SK-N-SH treated with all-trans-retinoic acid at 6 μM for 48 hours (cell line): ENCODE data around the gene SLC66A1.

Experiments
- POU6F1 ChIP-seq: fragments of 250-450 bp; sonication (Bioruptor Pico); IDR thresholded peaks from 2 replicates; pipeline ENCODE4 v1.8.0; 2021; ENCODE audit warnings: low read depth, mild to moderate bottlenecking, moderate library complexity, borderline replicate concordance
- ZC3H10 ChIP-seq: fragments of 250-450 bp; sonication (Bioruptor Pico); IDR thresholded peaks from 2 replicates; pipeline ENCODE4 v1.5.1; 2021; ENCODE audit warnings: mild to moderate bottlenecking, moderate library complexity

GRCh38 chr1:19331262-19331878, 19.2 kb downstream of the SLC66A1 start:
- TF ChIP-seq ZC3H10 (CRISPR knock-in tag) (no peak), POU6F1 (CRISPR knock-in tag) (no peak)
